SH-SY5Y (cell line): Measurements from ENCODE around the gene WDR89.

Source experiments
- GATA2 ChIP-seq: IDR thresholded peaks from 2 replicates; pipeline ENCODE4 v1.6.1; 2011; ENCODE audit warnings: mild to moderate bottlenecking, low read depth, low read length
- GATA3 ChIP-seq: IDR thresholded peaks from 2 replicates; pipeline ENCODE4 v1.6.1; 2011; ENCODE audit warnings: low read depth, mild to moderate bottlenecking, low read length, moderate library complexity

- TF ChIP-seq GATA2 (no peak), GATA3 (no peak)
These were observed at the start of gene WDR89 for GRCh38 chr14:63641473-63642228.
